OCI-LY7 (cell line): ENCODE measurements around the gene GALNT17.

Experiments
- EZH2phosphoT487 ChIP-seq: fragments of 200-600 bp; sonication (generic); IDR thresholded peaks from 2 replicates; pipeline ENCODE4 v1.6.1; 2018; ENCODE audit warnings: low read depth, borderline replicate concordance, mild to moderate bottlenecking, mixed run types, antibody characterized with exemption, low read length, moderate library complexity, mixed read lengths
- TF ChIP-seq, protein P1 (sequence below): fragments of 200-600 bp; sonication (generic); conservative IDR thresholded peaks from 2 replicates; pipeline ENCODE4 v1.5.1; 2014; ENCODE audit warnings: mild to moderate bottlenecking, antibody characterized with exemption, low read length, moderate library complexity, mixed read lengths

DNA sequence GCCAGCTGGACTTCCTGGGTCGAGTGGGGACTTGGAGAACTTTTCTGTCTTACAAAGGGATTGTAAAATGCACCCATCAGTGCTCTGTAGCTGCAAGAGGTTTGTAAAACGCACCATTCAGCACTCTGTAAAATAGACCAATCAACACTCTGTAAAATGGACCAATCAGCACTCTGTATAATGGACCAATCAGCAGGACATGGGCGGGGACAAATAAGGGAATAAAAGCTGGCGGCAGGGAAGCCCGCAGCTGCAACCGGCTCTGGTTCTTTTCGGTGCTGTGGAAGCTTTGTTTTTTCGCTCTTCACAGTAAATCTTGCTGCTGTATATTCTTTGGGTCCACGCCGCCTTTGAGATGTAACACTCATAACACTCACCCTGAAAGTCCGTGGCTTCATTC, 151.9 kb downstream of the GALNT17 start:
- TF ChIP-seq, protein P1, sequence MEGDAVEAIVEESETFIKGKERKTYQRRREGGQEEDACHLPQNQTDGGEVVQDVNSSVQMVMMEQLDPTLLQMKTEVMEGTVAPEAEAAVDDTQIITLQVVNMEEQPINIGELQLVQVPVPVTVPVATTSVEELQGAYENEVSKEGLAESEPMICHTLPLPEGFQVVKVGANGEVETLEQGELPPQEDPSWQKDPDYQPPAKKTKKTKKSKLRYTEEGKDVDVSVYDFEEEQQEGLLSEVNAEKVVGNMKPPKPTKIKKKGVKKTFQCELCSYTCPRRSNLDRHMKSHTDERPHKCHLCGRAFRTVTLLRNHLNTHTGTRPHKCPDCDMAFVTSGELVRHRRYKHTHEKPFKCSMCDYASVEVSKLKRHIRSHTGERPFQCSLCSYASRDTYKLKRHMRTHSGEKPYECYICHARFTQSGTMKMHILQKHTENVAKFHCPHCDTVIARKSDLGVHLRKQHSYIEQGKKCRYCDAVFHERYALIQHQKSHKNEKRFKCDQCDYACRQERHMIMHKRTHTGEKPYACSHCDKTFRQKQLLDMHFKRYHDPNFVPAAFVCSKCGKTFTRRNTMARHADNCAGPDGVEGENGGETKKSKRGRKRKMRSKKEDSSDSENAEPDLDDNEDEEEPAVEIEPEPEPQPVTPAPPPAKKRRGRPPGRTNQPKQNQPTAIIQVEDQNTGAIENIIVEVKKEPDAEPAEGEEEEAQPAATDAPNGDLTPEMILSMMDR: no peak
- no peak for TF ChIP-seq EZH2phosphoT487
